Spleen (tissue), 11 donors: ENCODE data around the gene CHRNE. TPM values are rescaled to one million over a fixed set of nuclear protein-coding genes. Genes with fewer than 3 reads are reported as not detected.

Experiments
- DNase-seq: peaks from one replicate; pipeline ENCODE4 v3.0.0-alpha.2; 2020
- H3K27ac ChIP-seq, 8 donors: fragments of 200-600 bp; sonication (generic) in 7 of 8; 1 replicate in 4 of 8; 2 replicates in 4 of 8; pipeline versions ENCODE4 v1.5.0 to v1.8.0; 2016 to 2021; ENCODE audit warnings: inconsistent platforms in 4 of 8, mild to moderate bottlenecking in 4 of 8, moderate library complexity in 1 of 8
- H3K27me3 ChIP-seq, 7 donors: fragments of 200-600 bp; sonication (generic) in 6 of 7; replicated peaks in 1 of 7; 1 replicate in 4 of 7; 2 replicates in 3 of 7; pipeline versions ENCODE4 v1.5.0 to v1.8.0; 2016 to 2021; ENCODE audit warnings: inconsistent platforms in 3 of 7, mild to moderate bottlenecking in 1 of 7
- H3K36me3 ChIP-seq, 6 donors: fragments of 200-600 bp; sonication (generic) in 5 of 6; 1 replicate in 4 of 6; 2 replicates in 2 of 6; pipeline versions ENCODE4 v1.5.0 to v1.8.0; 2016 to 2021; ENCODE audit warnings: inconsistent platforms in 2 of 6
- H3K4me1 ChIP-seq, 6 donors: fragments of 200-600 bp; sonication (generic) in 5 of 6; 1 replicate in 3 of 6; 2 replicates in 3 of 6; pipeline versions ENCODE4 v1.5.0 to v1.8.0; 2016 to 2021; ENCODE audit warnings: inconsistent platforms in 3 of 6
- H3K4me3 ChIP-seq, 8 donors: fragments of 200-600 bp; sonication (generic) in 7 of 8; 1 replicate in 4 of 8; 2 replicates in 4 of 8; pipeline versions ENCODE4 v1.5.0 to v1.8.0; 2016 to 2021; ENCODE audit warnings: inconsistent platforms in 4 of 8, mild to moderate bottlenecking in 4 of 8, moderate library complexity in 2 of 8
- H3K9me3 ChIP-seq, 8 donors: fragments of 200-600 bp; sonication (generic) in 7 of 8; 1 replicate in 4 of 8; 2 replicates in 4 of 8; pipeline versions ENCODE4 v1.5.0 to v1.8.0; 2016 to 2021; ENCODE audit warnings: inconsistent platforms in 4 of 8
- POLR2A ChIP-seq, 3 donors: fragments of 450-650 bp; IDR thresholded peaks; one replicate each; pipeline ENCODE4 v1.5.1; 2017; ENCODE audit warnings: antibody characterized with exemption in 3 of 3, mild to moderate bottlenecking in 1 of 3
- POLR2AphosphoS5 ChIP-seq, 3 donors: sonication (generic); formaldehyde crosslinking; IDR thresholded peaks; one replicate each; pipeline ENCODE4 v1.5.1; 2017; ENCODE audit warnings: antibody characterized with exemption in 3 of 3
- WGBS, 5 donors: extraction: QIAGEN DNeasy Blood & Tissue Kit in 3 of 5; methylation state at CpG; one replicate each; pipeline versions ENCODE4 v1.1.5 to v1.1.7; 2013 to 2018; 5-methylcytosine and 5-hydroxymethylcytosine counted together
- intact Hi-C: fragments of 100-400 bp; cut with DNase I; formaldehyde crosslinking; loops from one replicate; pipeline ENCODE4 v1.15.0; 2023; ENCODE audit warnings: low total_unique reads
- polyA plus RNA-seq, 3 donors: library from polyadenylated mRNA; stranded (reverse); fragments of 200-250 nt; gene quantifications; one replicate each; pipeline ENCODE4 v1.2.1, GENCODE V29; 2013
- total RNA-seq, 7 donors: library from RNA; depleted of rRNA in 3 of 7; stranded (reverse); fragments of >200 nt in 3 of 7; fragmentation: NEBNext Ultra II Directional in 4 of 7; extraction: Animal tissue kit (Norgen Biotek cat#: 25700) in 4 of 7; gene quantifications; one replicate each; pipeline versions ENCODE4 v1.1.0 to v1.2.1, GENCODE V29; 2016 to 2021
- TF ChIP-seq, protein P1 (sequence below), 11 experiments: fragments of 200-600 bp in 7 of 11; fragments of 450-650 bp in 4 of 11; sonication (generic) in 4 of 11; IDR thresholded peaks in 8 of 11; conservative IDR thresholded peaks in 3 of 11; 1 replicate in 7 of 11; 2 replicates in 4 of 11; pipeline versions ENCODE4 v1.4.0 to v1.8.0; 2016 to 2021; ENCODE audit warnings: antibody characterized with exemption in 11 of 11, inconsistent platforms in 4 of 11, mild to moderate bottlenecking in 1 of 11
- donor health status: healthy with polysubstance abuse.
- donor health status: DM: no; HTN: no; CAD: no; lungs with moderate emphysema.
- donor health status: DM: no; HTN: no; CAD: no.
- donor health status: Bipolar disorder and iron deficiency.
- donor health status: healthy.
- donor health status: DM: no; HTN: no; CAD: no.
- donor health status: DM: yes; HTN: yes; CAD: no.

The CHRNE gene
- total and polyA plus RNA-seq, 10 donors: 0.33 to 3.0 (median 1.3) TPM

DNA sequence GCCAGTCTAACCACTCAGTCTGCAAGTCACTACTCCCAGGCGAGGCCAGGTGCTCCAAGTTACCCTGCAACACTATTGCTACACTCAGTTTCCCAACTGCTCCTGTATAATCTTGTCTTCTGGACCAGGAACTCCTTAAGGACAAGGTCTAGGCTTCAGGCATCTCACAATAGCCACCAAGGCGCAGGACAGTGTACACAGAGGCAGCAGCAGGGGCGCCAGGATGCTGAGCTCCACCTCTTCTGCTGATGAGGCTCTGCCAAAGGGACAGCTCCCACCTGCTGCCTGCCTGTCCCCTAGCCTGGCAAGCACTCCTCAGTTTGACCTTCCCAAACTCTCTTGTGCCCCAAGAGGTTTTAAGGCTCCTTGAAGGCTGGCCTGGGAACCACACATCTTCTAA is 33.5 kb upstream of the CHRNE start:
- H3K36me3 ChIP-seq: peaks cover 0 to 34% (median 19%) of the 10 kb centered on the region in 6 donors
- TF ChIP-seq, protein P1, sequence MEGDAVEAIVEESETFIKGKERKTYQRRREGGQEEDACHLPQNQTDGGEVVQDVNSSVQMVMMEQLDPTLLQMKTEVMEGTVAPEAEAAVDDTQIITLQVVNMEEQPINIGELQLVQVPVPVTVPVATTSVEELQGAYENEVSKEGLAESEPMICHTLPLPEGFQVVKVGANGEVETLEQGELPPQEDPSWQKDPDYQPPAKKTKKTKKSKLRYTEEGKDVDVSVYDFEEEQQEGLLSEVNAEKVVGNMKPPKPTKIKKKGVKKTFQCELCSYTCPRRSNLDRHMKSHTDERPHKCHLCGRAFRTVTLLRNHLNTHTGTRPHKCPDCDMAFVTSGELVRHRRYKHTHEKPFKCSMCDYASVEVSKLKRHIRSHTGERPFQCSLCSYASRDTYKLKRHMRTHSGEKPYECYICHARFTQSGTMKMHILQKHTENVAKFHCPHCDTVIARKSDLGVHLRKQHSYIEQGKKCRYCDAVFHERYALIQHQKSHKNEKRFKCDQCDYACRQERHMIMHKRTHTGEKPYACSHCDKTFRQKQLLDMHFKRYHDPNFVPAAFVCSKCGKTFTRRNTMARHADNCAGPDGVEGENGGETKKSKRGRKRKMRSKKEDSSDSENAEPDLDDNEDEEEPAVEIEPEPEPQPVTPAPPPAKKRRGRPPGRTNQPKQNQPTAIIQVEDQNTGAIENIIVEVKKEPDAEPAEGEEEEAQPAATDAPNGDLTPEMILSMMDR (IDR thresholded peaks at IDR 0.05 in 8 of 11, conservative IDR thresholded peaks at IDR 0.05 in 3 of 11): no peak
- no peak for TF ChIP-seq POLR2AphosphoS5 (IDR thresholded peaks at IDR 0.05)
- no peak for TF ChIP-seq POLR2A (IDR thresholded peaks at IDR 0.05)
- 82 to 96% (median 86%) methylated on average over 3 of the region's 3 CpGs for WGBS, 5 donors
- peak overlapping the region in 1 of 8 donors; percentile 21 for H3K27ac ChIP-seq
- no peak for DNase-seq
- H3K27me3 ChIP-seq: no peaks in the 10 kb centered on the region
- H3K4me3 ChIP-seq: no peak overlapping the region
- intact Hi-C loops: loop anchor here (10.0 kb wide), 1 partner anchor 58 kb away; the partner anchor contains the start of genes INCA1 and KIF1C
- no peaks in the 10 kb centered on the region for H3K9me3 ChIP-seq
- peaks cover 21 to 78% (median 46%) of the 10 kb centered on the region in 6 donors for H3K4me1 ChIP-seq

DNA sequence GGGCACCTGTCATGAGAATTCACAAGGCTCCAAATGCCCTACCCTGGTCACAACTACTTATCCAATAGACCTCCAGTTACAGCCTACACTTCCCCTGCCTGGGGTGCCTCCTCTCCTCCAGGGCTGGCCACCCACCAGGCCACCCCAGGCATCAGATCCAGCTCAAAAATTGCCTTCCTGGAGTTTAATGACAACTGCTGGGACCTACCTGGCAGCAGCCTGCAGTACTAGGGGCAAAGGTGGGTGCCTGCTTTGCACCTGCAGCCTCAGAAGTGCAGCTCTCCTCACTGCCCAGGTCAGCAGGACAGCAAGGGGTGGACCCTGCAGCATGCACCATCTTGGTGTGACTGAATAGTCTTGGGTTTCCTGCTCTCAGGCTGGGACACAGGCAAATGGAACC is 32.8 kb upstream of the CHRNE start:
- H3K27me3 ChIP-seq: no peaks in the 10 kb centered on the region
- H3K4me3 ChIP-seq: no peak overlapping the region
- peaks cover 0 to 34% (median 19%) of the 10 kb centered on the region in 6 donors for H3K36me3 ChIP-seq
- H3K4me1 ChIP-seq: peaks cover 17 to 71% (median 39%) of the 10 kb centered on the region in 6 donors
- no peaks in the 10 kb centered on the region for H3K9me3 ChIP-seq
- TF ChIP-seq, protein P1 (IDR thresholded peaks at IDR 0.05 in 8 of 11, conservative IDR thresholded peaks at IDR 0.05 in 3 of 11): no peak
- TF ChIP-seq POLR2AphosphoS5 (IDR thresholded peaks at IDR 0.05): peak in 1 of 3 donors; percentile 7
- no peak for TF ChIP-seq POLR2A (IDR thresholded peaks at IDR 0.05)
- DNase-seq: no peak
- intact Hi-C loops: loop anchor here (10.0 kb wide), 1 partner anchor 59 kb away; the partner anchor contains the start of genes INCA1 and KIF1C
- peak overlapping the region in 1 of 8 donors; percentile 21 for H3K27ac ChIP-seq

DNA sequence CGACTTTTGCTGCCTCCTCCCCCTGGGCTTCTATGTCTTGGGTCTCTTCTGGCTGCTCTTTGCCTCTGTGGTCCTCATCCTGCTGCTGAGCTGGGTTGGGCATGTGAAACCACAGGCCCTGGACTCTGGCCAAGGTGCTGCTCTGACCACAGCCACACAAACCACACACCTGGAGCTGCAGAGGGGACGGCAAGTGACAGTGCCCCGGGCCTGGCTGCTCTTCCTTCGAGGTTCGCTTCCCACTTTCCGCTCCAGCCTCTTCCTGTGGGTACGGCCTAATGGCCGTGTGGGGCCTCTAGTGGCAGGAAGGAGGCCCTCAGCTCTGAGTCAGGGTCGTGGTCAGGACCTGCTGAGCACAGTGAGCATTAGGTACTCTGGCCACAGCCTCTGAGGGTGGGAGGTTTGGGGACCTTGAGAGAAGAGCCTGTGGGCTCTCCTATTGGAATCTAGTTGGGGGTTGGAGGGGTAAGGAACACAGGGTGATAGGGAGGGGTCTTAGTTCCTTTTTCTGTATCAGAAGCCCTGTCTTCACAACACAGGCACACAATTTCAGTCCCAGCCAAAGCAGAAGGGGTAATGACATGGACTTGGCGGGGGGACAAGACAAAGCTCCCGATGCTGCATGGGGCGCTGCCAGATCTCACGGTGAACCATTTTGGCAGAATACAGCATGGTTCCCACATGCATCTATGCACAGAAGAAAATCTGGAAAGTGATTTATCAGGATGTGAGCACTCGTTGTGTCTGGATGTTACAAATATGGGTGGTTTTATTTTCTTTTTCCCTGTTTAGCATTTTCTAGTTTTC is 31.5 kb upstream of the CHRNE start:
- TF ChIP-seq, protein P1 (IDR thresholded peaks at IDR 0.05 in 8 of 11, conservative IDR thresholded peaks at IDR 0.05 in 3 of 11): peak in 3 of 11 experiments; percentile 14 to 31 (median 25)
- TF ChIP-seq POLR2AphosphoS5 (IDR thresholded peaks at IDR 0.05) (peak; percentile 59 to 77 (median 73)), POLR2A (IDR thresholded peaks at IDR 0.05) (no peak)
- Histone ChIP-seq H3K36me3 (peaks cover 0 to 34% (median 19%) of the 10 kb centered on the region in 6 donors), H3K27ac (peak overlapping the region in 7 of 8 donors; percentile 13 to 55 (median 38)), H3K4me1 (peaks cover 17 to 68% (median 34%) of the 10 kb centered on the region in 6 donors), H3K9me3 (no peaks in the 10 kb centered on the region), H3K4me3 (peak overlapping the region in 1 of 8 donors; percentile 26), H3K27me3 (no peaks in the 10 kb centered on the region)
- intact Hi-C loops: loop anchor here (10.0 kb wide), 1 partner anchor 60 kb away; the partner anchor contains the start of genes INCA1 and KIF1C
- 15 to 21% (median 17%) methylated on average over 14 of the region's 14 CpGs for WGBS, 5 donors
- no peak for DNase-seq

DNA sequence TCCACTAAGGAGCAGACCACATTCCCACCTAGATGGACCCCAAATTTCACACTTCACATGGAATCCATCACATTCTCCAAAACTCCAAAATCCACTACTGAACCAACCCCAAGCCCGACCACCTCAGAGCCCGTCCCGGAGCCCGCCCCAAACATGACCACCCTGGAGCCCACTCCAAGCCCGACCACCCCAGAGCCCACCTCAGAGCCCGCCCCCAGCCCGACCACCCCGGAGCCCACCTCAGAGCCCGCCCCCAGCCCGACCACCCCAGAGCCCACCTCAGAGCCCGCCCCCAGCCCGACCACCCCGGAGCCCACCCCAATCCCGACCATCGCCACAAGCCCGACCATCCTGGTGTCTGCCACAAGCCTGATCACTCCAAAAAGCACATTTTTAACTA is 30.7 kb upstream of the CHRNE start:
- Histone ChIP-seq H3K27me3 (no peaks in the 10 kb centered on the region), H3K9me3 (no peaks in the 10 kb centered on the region), H3K27ac (peak overlapping the region in 3 of 8 donors; percentile 13 to 55 (median 52)), H3K4me1 (peaks cover 11 to 60% (median 26%) of the 10 kb centered on the region in 6 donors), H3K36me3 (peaks cover 0 to 34% (median 19%) of the 10 kb centered on the region in 6 donors), H3K4me3 (peak overlapping the region in 1 of 8 donors; percentile 26)
- DNase-seq: no peak
- intact Hi-C loops: loop anchor here (10.0 kb wide), 1 partner anchor 61 kb away; the partner anchor contains the start of genes INCA1 and KIF1C
- TF ChIP-seq POLR2A (IDR thresholded peaks at IDR 0.05): no peak
- TF ChIP-seq, protein P1 (IDR thresholded peaks at IDR 0.05 in 8 of 11, conservative IDR thresholded peaks at IDR 0.05 in 3 of 11): no peak
- no peak for TF ChIP-seq POLR2AphosphoS5 (IDR thresholded peaks at IDR 0.05)
- WGBS, 5 donors: 61 to 79% (median 67%) methylated on average over 7 to 16 of the region's 16 CpGs
